ENCODE measurements around the gene PSMD13.
"Not testable (repeated sequence)": the region's sequence is repeated elsewhere in the genome, so short reads cannot be mapped to it uniquely, and the experiment has no call there.

DNA sequence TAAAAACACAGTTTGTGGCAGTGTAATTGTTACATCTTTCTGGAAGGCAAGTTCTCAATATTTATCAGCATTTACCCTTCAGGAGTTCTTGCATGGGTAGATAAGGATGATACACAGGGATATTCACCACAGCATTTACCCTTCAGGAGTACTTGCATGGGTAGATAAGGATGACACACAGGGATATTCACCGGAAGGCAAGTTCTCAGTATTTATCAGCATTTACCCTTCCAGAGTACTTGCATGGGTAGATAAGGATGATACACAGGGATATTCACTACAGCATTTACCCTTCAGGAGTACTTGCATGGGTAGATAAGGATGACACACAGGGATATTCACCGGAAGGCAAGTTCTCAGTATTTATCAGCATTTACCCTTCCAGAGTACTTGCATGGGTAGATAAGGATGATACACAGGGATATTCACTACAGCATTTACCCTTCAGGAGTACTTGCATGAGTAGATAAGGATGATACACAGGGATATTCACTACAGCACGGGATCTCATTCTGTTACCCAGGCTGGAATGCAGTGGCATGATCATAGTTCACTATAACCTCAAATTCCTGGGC lies 16.0 kb upstream of the PSMD13 start:
- not testable (repeated sequence) for TF ChIP-seq EZH2phosphoT487 (IDR thresholded peaks at IDR 0.05; ENCODE audit: borderline replicate concordance, low read length)
- TF ChIP-seq, protein P1, sequence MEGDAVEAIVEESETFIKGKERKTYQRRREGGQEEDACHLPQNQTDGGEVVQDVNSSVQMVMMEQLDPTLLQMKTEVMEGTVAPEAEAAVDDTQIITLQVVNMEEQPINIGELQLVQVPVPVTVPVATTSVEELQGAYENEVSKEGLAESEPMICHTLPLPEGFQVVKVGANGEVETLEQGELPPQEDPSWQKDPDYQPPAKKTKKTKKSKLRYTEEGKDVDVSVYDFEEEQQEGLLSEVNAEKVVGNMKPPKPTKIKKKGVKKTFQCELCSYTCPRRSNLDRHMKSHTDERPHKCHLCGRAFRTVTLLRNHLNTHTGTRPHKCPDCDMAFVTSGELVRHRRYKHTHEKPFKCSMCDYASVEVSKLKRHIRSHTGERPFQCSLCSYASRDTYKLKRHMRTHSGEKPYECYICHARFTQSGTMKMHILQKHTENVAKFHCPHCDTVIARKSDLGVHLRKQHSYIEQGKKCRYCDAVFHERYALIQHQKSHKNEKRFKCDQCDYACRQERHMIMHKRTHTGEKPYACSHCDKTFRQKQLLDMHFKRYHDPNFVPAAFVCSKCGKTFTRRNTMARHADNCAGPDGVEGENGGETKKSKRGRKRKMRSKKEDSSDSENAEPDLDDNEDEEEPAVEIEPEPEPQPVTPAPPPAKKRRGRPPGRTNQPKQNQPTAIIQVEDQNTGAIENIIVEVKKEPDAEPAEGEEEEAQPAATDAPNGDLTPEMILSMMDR (IDR thresholded peaks at IDR 0.05; ENCODE audit: low read depth, low read length, poor library complexity, severe bottlenecking) = not testable (repeated sequence)
